Esophagus muscularis mucosa (tissue), 4 donors: ENCODE measurements around the gene CLCNKA. TPM values are rescaled to one million over a fixed set of nuclear protein-coding genes. Genes with fewer than 3 reads are reported as not detected.

Source experiments
- DNase-seq: peaks from one replicate; pipeline ENCODE4 v3.0.0-alpha.2; 2017; ENCODE audit errors: extremely low spot score
- H3K27ac ChIP-seq, 4 donors: fragments of 200-600 bp; sonication (generic); replicated peaks in 1 of 4; 1 replicate in 3 of 4; 2 replicates in 1 of 4; pipeline ENCODE4 v1.5.1; 2016 to 2019; ENCODE audit warnings: mild to moderate bottlenecking in 1 of 4
- H3K27me3 ChIP-seq, 4 donors: fragments of 200-600 bp; sonication (generic); one replicate each; pipeline versions ENCODE4 v1.5.1 to v1.6.0; 2016 to 2019
- H3K36me3 ChIP-seq, 4 donors: fragments of 200-600 bp; sonication (generic); one replicate each; pipeline ENCODE4 v1.5.1; 2016 to 2019
- H3K4me1 ChIP-seq, 4 donors: fragments of 200-600 bp; sonication (generic); one replicate each; pipeline ENCODE4 v1.5.1; 2016 to 2019
- H3K4me3 ChIP-seq, 4 donors: fragments of 200-600 bp; sonication (generic); 1 replicate in 2 of 4; 2 replicates in 2 of 4; pipeline ENCODE4 v1.5.1; 2016 to 2019; ENCODE audit warnings: mild to moderate bottlenecking in 4 of 4, moderate library complexity in 1 of 4
- H3K9me3 ChIP-seq, 4 donors: fragments of 200-600 bp; sonication (generic); 1 replicate in 3 of 4; 2 replicates in 1 of 4; pipeline ENCODE4 v1.5.1; 2016 to 2019
- CTCF ChIP-seq, 3 experiments: fragments of 200-600 bp in 2 of 3; fragments of 450-650 bp in 1 of 3; sonication (generic) in 2 of 3; IDR thresholded peaks; one replicate each; pipeline ENCODE4 v1.5.1; 2017 to 2019; ENCODE audit warnings: antibody characterized with exemption in 3 of 3, mild to moderate bottlenecking in 2 of 3, moderate library complexity in 1 of 3
- EP300 ChIP-seq: sonication (generic); formaldehyde crosslinking; IDR thresholded peaks from one replicate; pipeline ENCODE4 v1.6.1; 2017; ENCODE audit warnings: antibody characterized with exemption
- POLR2A ChIP-seq: fragments of 450-650 bp; IDR thresholded peaks from one replicate; pipeline ENCODE4 v1.6.1; 2017; ENCODE audit warnings: antibody characterized with exemption, moderate library complexity, mild to moderate bottlenecking, low read depth
- POLR2AphosphoS5 ChIP-seq, 2 donors: sonication (generic); formaldehyde crosslinking; IDR thresholded peaks; one replicate each; pipeline ENCODE4 v1.6.1; 2017; ENCODE audit warnings: antibody characterized with exemption in 2 of 2
- WGBS: methylation state at CpG from one replicate; pipeline ENCODE4 v1.1.5; 2018; 5-methylcytosine and 5-hydroxymethylcytosine counted together
- intact Hi-C: fragments of 100-400 bp; cut with DNase I; formaldehyde crosslinking; loops from one replicate; pipeline ENCODE4 v1.15.1; 2023
- total RNA-seq, 4 donors: library from RNA; depleted of rRNA; stranded (reverse); fragments of >200 nt; gene quantifications; one replicate each; pipeline versions ENCODE4 v1.1.0 to v1.2.1, GENCODE V29; 2016

The CLCNKA gene
- total RNA-seq, 4 donors from 2014 or later = 0.17 to 0.42 (median 0.33) TPM; not detected in 1

DNA sequence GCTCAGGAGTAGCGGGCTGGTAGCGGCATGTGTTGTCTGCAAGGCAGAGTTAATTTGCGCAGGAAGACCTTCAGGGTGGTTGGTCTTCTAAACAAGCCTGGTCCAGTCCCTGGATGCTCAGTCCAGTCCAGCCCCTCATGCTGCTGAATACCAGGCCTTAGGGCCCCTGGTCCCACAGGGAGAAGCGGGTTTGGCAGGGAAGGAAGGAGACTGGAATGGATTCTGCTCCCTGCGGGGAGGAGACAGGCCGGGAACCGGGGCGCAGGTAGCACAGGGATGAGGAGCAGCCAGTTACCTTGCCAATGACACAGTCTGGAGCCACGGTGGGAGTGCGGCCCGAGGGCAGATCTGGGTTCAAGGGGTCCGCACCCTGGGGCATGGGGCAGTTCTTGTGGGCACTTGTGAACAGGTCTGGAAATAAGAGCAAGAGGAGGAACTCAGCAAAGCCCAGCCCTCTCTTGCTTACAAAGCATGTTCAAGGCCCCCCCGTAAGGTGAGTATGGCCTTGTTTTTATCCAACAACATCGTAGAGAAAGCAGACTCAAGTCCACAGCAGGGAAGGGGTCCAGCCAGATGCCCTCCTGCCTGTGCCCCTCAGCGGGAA, 41.5 kb downstream of the CLCNKA start:
- no peaks in the 10 kb centered on the region for H3K9me3 ChIP-seq
- 92% methylated on average over 15 of the region's 15 CpGs for WGBS
- peaks cover 7 to 16% (median 11%) of the 10 kb centered on the region in 4 donors for H3K4me1 ChIP-seq
- H3K27ac ChIP-seq = no peak overlapping the region
- intact Hi-C loops = no loop called here
- no peaks in the 10 kb centered on the region for H3K36me3 ChIP-seq
- no peak overlapping the region for H3K4me3 ChIP-seq
- H3K27me3 ChIP-seq = no peaks in the 10 kb centered on the region
- TF ChIP-seq CTCF (IDR thresholded peaks at IDR 0.05) (no peak), POLR2A (no peak)
- DNase-seq = no peak

GRCh38 chr1:16063921-16064320, 42.1 kb downstream of the CLCNKA start:
- H3K36me3 ChIP-seq = no peaks in the 10 kb centered on the region
- WGBS = 74% methylated on average over 9 of the region's 9 CpGs
- H3K4me1 ChIP-seq = peaks cover 9 to 20% (median 16%) of the 10 kb centered on the region in 4 donors
- no peak overlapping the region for H3K4me3 ChIP-seq
- no peaks in the 10 kb centered on the region for H3K9me3 ChIP-seq
- H3K27me3 ChIP-seq = no peaks in the 10 kb centered on the region
- no peak for DNase-seq
- no peak overlapping the region for H3K27ac ChIP-seq
- TF ChIP-seq CTCF (IDR thresholded peaks at IDR 0.05) = no peak
- TF ChIP-seq EP300 = no peak
- TF ChIP-seq POLR2A = no peak
- TF ChIP-seq POLR2AphosphoS5 (IDR thresholded peaks at IDR 0.05) = no peak
- intact Hi-C loops = no loop called here

DNA sequence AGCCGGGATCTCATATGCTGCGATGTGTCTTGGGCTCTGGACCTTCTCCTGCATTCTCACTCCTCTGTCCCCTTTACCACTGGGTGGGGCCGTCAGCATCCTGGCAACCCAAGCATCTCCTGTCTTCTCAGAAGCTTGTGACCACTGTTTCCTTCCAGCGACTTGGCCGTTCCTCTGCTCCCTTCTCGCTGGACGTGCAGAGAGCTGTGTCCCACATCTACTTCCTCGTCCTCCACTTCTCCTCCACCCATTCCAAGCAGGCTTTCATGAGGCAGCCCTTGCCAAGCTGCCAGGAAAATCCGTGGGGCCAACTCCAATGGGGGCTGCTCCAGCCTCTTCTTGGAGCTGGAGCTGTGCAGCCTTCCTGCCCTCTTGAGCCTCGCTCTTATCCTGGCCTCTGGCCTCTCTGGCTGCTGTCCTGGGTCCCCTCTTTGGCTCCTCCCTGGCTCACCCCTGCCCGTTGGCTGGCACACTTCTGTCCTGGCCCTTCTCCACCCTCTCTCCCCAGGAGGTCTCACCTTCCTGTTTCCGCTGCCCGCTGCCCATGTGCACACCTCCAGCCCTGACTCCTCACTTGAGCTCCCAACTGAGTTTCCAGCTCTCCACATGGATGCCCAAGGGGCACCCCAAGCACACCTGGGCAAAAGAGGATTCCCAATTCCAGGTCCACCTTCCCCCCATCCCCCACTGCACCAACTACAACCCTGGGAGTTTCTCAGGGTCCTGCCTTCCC, 42.9 kb downstream of the CLCNKA start:
- intact Hi-C loops = no loop called here
- DNase-seq = no peak
- H3K9me3 ChIP-seq = no peaks in the 10 kb centered on the region
- H3K4me1 ChIP-seq = peaks cover 9 to 20% (median 17%) of the 10 kb centered on the region in 4 donors
- H3K36me3 ChIP-seq = no peaks in the 10 kb centered on the region
- no peak overlapping the region for H3K27ac ChIP-seq
- no peak for TF ChIP-seq POLR2AphosphoS5 (IDR thresholded peaks at IDR 0.05)
- no peak for TF ChIP-seq POLR2A
- no peak for TF ChIP-seq EP300
- TF ChIP-seq CTCF (IDR thresholded peaks at IDR 0.05) = no peak
- 61% methylated on average over 13 of the region's 13 CpGs for WGBS
- no peaks in the 10 kb centered on the region for H3K27me3 ChIP-seq
- H3K4me3 ChIP-seq = no peak overlapping the region

DNA sequence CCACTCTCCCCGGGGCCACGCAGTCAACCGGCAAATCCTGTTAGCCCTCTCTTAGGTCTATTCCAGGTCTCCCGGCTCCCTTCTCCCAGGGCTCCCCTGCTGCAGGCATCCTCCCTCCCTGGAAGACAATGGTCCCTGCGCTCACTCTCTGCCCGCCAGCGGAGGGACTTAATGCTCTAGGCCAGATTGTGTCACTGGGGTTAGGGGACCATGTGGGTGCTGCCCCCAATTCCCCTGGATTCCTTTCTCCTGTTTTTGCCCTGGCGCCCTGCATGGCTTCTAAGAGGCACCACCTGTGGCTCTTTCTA, 43.4 kb downstream of the CLCNKA start:
- Histone ChIP-seq H3K9me3 (no peaks in the 10 kb centered on the region), H3K27ac (no peak overlapping the region), H3K4me3 (no peak overlapping the region), H3K27me3 (no peaks in the 10 kb centered on the region), H3K36me3 (no peaks in the 10 kb centered on the region), H3K4me1 (peaks cover 9 to 20% (median 17%) of the 10 kb centered on the region in 4 donors)
- DNase-seq = no peak
- 86% methylated on average over 8 of the region's 8 CpGs for WGBS
- intact Hi-C loops = no loop called here
- TF ChIP-seq EP300 (no peak), POLR2AphosphoS5 (IDR thresholded peaks at IDR 0.05) (no peak), POLR2A (no peak), CTCF (IDR thresholded peaks at IDR 0.05) (no peak)

- no peaks in the 10 kb centered on the region for H3K9me3 ChIP-seq
- no peaks in the 10 kb centered on the region for H3K36me3 ChIP-seq
- H3K27me3 ChIP-seq = no peaks in the 10 kb centered on the region
- intact Hi-C loops = no loop called here
- no peak for TF ChIP-seq POLR2A
- TF ChIP-seq POLR2AphosphoS5 (IDR thresholded peaks at IDR 0.05) = no peak
- TF ChIP-seq CTCF (IDR thresholded peaks at IDR 0.05) = no peak
- TF ChIP-seq EP300 = no peak
- no peak for DNase-seq
- H3K27ac ChIP-seq = no peak overlapping the region
- peaks cover 9 to 20% (median 17%) of the 10 kb centered on the region in 4 donors for H3K4me1 ChIP-seq
- H3K4me3 ChIP-seq = no peak overlapping the region
- WGBS = 86% methylated on average over 4 of the region's 4 CpGs
Measured at GRCh38 chr1:16066245-16066644, 44.4 kb downstream of the CLCNKA start.
